Lower leg skin (tissue), 3 donors: ENCODE measurements around the gene SEC14L5.
"Not testable (repeated sequence)": the region's sequence is repeated elsewhere in the genome, so short reads cannot be mapped to it uniquely, and the experiment has no call there.

Experiments used
- POLR2A ChIP-seq, 2 donors: fragments of 450-650 bp; IDR thresholded peaks; one replicate each; pipeline ENCODE4 v1.6.1; 2016 to 2017; ENCODE audit warnings: antibody characterized with exemption in 2 of 2, mild to moderate bottlenecking in 1 of 2, moderate library complexity in 1 of 2
- TF ChIP-seq, protein P1 (sequence below), 3 donors: fragments of 450-650 bp; IDR thresholded peaks; one replicate each; pipeline ENCODE4 v1.5.1; 2016; ENCODE audit warnings: antibody characterized with exemption in 3 of 3, mild to moderate bottlenecking in 3 of 3, moderate library complexity in 2 of 3

DNA sequence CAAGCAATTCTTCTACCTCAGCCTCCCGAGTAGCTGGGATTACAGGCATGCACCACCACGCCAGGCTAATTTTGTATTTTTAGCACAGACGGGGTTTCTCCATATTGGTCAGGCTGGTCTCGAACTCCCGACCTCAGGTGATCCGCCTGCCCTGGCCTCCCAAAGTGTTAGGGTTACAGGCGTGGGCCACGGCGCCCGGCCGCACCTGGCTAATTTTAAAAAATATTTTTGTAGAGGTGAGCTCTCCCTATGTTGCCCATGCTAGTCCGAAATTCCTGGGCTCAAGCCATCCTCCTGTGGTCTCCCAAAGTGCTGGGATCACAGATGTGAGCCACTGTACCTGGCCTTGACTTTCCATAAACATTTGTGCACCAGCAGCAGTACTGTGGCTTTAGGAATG is 10.1 kb downstream of the SEC14L5 start:
- TF ChIP-seq, protein P1, sequence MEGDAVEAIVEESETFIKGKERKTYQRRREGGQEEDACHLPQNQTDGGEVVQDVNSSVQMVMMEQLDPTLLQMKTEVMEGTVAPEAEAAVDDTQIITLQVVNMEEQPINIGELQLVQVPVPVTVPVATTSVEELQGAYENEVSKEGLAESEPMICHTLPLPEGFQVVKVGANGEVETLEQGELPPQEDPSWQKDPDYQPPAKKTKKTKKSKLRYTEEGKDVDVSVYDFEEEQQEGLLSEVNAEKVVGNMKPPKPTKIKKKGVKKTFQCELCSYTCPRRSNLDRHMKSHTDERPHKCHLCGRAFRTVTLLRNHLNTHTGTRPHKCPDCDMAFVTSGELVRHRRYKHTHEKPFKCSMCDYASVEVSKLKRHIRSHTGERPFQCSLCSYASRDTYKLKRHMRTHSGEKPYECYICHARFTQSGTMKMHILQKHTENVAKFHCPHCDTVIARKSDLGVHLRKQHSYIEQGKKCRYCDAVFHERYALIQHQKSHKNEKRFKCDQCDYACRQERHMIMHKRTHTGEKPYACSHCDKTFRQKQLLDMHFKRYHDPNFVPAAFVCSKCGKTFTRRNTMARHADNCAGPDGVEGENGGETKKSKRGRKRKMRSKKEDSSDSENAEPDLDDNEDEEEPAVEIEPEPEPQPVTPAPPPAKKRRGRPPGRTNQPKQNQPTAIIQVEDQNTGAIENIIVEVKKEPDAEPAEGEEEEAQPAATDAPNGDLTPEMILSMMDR (IDR thresholded peaks at IDR 0.05), result not testable (repeated sequence)
- not testable (repeated sequence) for TF ChIP-seq POLR2A (IDR thresholded peaks at IDR 0.05)
